OCI-LY7 (cell line): ENCODE data around the gene TET3.

ENCODE experiments used
- CTCF ChIP-seq: fragments of 200-600 bp; sonication (generic); conservative IDR thresholded peaks from 2 replicates; pipeline ENCODE4 v1.5.1; 2014; ENCODE audit warnings: mild to moderate bottlenecking, antibody characterized with exemption, low read length, moderate library complexity, mixed read lengths
- EZH2phosphoT487 ChIP-seq: fragments of 200-600 bp; sonication (generic); IDR thresholded peaks from 2 replicates; pipeline ENCODE4 v1.6.1; 2018; ENCODE audit warnings: low read depth, borderline replicate concordance, mild to moderate bottlenecking, mixed run types, antibody characterized with exemption, low read length, moderate library complexity, mixed read lengths

GRCh38 chr2:73999881-74000597 lies 15.3 kb downstream of the TET3 start:
- TF ChIP-seq CTCF: no peak
- no peak for TF ChIP-seq EZH2phosphoT487
